Measurements from ENCODE around the gene AKR1B1.
"Not testable (repeated sequence)": the region's sequence is repeated elsewhere in the genome, so short reads cannot be mapped to it uniquely, and the experiment has no call there.

Gene AKR1B1

DNA sequence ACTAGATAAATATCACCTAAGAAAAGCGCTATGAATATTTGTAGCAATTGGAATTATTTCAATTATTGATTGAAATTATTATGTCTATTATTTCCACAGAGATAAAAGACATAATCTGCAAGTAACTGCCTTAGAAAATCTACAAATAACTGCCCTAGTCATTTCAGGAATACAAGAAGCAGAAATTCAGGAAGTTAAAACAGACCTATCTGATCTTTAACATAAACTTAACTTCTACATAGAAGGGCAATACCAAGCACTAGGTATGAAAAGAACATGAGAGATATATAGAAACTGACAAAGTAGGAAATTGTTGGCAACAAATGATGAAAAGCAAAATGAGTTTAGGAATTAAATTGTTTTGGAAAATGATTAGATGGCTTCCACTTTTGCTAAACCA lies 36.6 kb upstream of the AKR1B1 start:
- TF ChIP-seq, protein P1, sequence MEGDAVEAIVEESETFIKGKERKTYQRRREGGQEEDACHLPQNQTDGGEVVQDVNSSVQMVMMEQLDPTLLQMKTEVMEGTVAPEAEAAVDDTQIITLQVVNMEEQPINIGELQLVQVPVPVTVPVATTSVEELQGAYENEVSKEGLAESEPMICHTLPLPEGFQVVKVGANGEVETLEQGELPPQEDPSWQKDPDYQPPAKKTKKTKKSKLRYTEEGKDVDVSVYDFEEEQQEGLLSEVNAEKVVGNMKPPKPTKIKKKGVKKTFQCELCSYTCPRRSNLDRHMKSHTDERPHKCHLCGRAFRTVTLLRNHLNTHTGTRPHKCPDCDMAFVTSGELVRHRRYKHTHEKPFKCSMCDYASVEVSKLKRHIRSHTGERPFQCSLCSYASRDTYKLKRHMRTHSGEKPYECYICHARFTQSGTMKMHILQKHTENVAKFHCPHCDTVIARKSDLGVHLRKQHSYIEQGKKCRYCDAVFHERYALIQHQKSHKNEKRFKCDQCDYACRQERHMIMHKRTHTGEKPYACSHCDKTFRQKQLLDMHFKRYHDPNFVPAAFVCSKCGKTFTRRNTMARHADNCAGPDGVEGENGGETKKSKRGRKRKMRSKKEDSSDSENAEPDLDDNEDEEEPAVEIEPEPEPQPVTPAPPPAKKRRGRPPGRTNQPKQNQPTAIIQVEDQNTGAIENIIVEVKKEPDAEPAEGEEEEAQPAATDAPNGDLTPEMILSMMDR (IDR thresholded peaks at IDR 0.05; ENCODE audit: low read depth, low read length): no peak
- DNase-seq (ENCODE audit: extremely low read depth, low read depth): no peak

DNA sequence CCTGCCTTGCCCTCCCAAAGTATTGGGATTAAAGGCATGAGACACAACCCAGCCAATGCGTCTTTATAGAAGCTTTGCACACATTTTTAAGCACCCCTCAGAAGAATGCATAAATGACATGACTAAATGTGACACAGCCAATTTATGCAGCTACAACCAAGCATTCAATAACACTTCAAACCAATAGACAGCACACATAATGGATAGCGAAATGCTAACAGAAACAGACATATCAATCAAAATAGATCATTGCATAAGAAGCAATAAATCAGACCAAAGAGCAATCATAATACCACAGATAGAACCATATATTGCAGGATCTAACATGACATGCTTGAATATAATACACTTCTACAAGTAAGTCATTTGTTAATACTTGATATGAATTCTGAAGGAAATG lies 34.2 kb upstream of the AKR1B1 start:
- TF ChIP-seq, protein P1 (IDR thresholded peaks at IDR 0.05; ENCODE audit: low read depth, low read length): no peak
- no peak for DNase-seq (ENCODE audit: extremely low read depth, low read depth)

DNA sequence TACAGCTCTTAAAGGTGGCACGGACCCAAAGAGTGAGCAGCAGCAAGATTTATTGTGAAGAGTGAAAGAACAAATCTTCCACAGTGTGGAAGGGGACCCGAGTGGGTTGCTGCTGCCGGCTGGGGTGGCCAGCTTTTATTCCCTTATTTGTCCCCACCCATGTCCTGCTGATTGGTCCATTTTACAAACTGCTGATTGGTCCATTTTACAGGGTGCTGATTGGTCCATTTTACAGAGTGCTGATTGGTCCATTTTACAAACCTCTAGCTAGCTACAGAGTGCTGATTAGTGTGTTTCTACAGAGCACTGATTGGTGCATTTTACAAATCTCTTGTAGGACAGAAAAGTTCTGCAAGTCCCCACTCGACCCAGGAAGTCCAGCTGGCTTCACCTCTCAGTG lies 28.8 kb upstream of the AKR1B1 start:
- DNase-seq (ENCODE audit: extremely low read depth, low read depth): not testable (repeated sequence)

DNA sequence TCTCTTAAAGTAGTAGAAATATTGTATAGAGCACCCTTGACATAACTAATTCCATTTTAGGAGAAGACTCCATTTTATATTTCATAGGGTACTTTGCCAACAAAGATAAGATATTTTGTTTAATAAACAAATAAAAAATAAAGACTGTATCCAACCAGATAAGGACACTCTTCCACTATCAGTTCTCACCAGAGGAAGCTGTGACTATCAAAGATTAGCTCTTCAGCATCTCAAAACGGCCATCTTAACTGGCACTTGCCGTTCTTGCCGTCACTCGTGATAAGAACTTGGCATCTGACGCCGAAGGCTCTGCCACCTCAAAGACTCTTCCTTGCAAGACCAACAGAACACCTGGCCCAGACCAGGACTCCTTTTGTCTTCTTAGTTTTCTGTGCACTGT lies 26.3 kb upstream of the AKR1B1 start:
- TF ChIP-seq, protein P1 (IDR thresholded peaks at IDR 0.05; ENCODE audit: low read depth, low read length): no peak

DNA sequence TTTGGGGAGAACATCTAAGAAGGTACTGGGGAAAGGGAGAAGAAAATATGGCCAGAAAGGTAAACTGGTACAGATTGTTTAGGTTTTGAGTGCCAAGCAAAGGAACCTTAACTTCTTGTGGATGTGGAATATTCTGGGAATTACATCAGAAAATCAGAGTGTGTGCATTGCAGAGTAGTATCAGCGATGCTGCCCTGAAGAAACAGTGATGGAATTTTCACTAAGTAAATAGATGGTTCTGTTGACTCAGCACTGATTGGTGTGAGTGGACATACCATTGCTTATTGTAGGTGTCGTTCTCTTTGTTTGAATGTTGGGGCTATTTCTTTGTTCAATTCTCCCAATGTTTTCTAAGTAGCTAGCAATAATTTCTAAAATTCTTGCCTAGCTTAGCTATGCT lies 24.4 kb upstream of the AKR1B1 start:
- no peak for DNase-seq (ENCODE audit: extremely low read depth, low read depth)
- TF ChIP-seq, protein P1 (IDR thresholded peaks at IDR 0.05; ENCODE audit: low read depth, low read length): no peak

More for the DNA sequence above, 26.3 kb upstream of the AKR1B1 start:
- DNase-seq (ENCODE audit: extremely low read depth, low read depth): no peak

DNA sequence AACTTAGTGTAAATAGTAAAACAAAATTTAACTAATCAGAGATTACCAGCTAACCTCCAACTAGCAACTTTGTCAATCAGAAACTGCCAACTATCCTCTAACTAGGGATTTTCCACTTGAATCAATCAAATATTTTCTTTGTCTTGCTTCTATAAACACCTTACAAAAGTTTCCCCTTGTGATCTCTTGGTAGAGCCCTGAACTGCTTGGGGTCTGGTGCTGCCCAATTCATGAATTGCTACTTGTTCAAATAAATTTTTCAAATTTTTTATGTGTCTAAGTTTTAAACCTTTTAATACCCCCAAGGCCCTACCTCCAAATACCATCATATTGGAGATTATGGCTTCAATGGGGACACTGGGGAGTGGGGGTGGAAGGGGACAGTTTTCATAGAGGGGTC lies 24.0 kb upstream of the AKR1B1 start:
- no peak for DNase-seq (ENCODE audit: extremely low read depth, low read depth)
- TF ChIP-seq, protein P1 (IDR thresholded peaks at IDR 0.05; ENCODE audit: low read depth, low read length): no peak

DNA sequence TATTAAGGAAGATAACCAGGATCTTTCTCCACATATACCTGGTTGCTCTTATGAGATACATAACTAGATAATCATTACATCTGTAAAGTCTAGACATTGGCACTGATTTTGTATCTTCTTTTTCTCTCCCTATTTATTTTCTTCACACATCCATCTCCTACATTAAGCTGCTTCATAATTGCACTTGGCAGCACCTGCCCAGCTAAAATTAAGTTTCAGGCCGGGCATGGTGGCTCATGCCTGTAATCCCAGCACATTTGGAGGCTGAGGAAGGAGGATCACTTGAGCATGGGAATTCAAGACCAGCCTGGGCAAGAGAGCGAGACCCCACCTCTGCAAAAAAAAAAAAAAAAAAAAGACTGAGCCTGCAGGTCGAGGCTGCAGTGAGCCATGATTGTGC lies 22.3 kb upstream of the AKR1B1 start:
- TF ChIP-seq, protein P1 (IDR thresholded peaks at IDR 0.05; ENCODE audit: low read depth, low read length): no peak
- no peak for DNase-seq (ENCODE audit: extremely low read depth, low read depth)

DNA sequence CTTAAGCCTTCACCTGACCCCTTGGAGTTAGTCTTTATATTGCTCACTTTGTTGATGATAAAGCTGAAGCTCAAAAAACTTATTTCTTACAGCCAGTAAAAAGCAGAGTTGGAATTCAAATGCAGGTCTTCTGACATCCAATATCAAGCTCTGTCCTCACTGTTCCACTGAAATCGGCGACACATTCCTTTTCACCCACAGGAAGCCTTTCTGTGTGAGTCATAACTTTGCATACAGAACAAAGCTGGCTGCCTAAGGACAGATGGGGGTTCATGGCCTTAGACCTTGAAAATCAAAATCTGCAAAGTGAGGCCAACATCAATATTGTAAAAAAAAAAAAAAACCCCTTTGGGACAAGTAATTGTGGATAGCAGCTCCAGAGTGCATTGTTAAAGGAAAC lies 21.8 kb upstream of the AKR1B1 start:
- no peak for DNase-seq (ENCODE audit: extremely low read depth, low read depth)
- TF ChIP-seq, protein P1 (IDR thresholded peaks at IDR 0.05; ENCODE audit: low read depth, low read length): no peak

All from AG09319 (cell line).